AG04450 (cell line): ENCODE data around the gene SLC11A2. TPM values are rescaled to one million over a fixed set of nuclear protein-coding genes. Genes with fewer than 3 reads are reported as not detected.
"Not testable (repeated sequence)": the region's sequence is repeated elsewhere in the genome, so short reads cannot be mapped to it uniquely, and the experiment has no call there.

Experiments
- CTCF ChIA-PET: fragments of 300-600, 350-600 bp; formaldehyde crosslinking; extraction: SDS; loops from one replicate; lab custom pipeline; 2022; ENCODE audit warnings: antibody characterized with exemption, inconsistent platforms; lab: Charles Lee
- POLR2A ChIA-PET: fragments of 350-600 bp; formaldehyde crosslinking; extraction: SDS; loops from one replicate; lab custom pipeline; 2021; ENCODE audit warnings: antibody characterized with exemption, inconsistent platforms; lab: Yijun Ruan, JAX
- DNase-seq: peaks from one replicate; pipeline ENCODE4 v3.0.0-alpha.2; 2011; ENCODE audit warnings: low read depth, low spot score
- H3K27ac ChIP-seq: one replicate; pipeline ENCODE4 v1.5.1; 2012; ENCODE audit warnings: low read depth, low read length, control low read depth
- H3K27me3 ChIP-seq: one replicate; pipeline ENCODE4 v1.6.0; 2012; ENCODE audit warnings: low read length; ENCODE audit not compliant: control insufficient read depth, insufficient read depth
- H3K4me3 ChIP-seq: 2 replicates; pipeline ENCODE4 v1.5.1; 2011; ENCODE audit warnings: mild to moderate bottlenecking, low read depth, low read length, control low read depth
- H3K9me3 ChIP-seq: 2 replicates; pipeline ENCODE4 v1.5.1; 2012; ENCODE audit warnings: low read length; ENCODE audit not compliant: control insufficient read depth, insufficient read depth
- polyA plus RNA-seq: library from polyadenylated mRNA; depleted of rRNA; stranded (reverse); fragments of >200 nt; gene quantifications from 2 replicates; pipeline ENCODE4 v1.2.3, GENCODE V29; 2011
- TF ChIP-seq, protein P1 (sequence below): IDR thresholded peaks from 2 replicates; pipeline ENCODE4 v1.5.1; 2011; ENCODE audit warnings: low read depth, low read length, control low read depth, inconsistent platforms

Gene SLC11A2
- polyA plus RNA-seq, 1 experiment = 91.2 TPM

DNA sequence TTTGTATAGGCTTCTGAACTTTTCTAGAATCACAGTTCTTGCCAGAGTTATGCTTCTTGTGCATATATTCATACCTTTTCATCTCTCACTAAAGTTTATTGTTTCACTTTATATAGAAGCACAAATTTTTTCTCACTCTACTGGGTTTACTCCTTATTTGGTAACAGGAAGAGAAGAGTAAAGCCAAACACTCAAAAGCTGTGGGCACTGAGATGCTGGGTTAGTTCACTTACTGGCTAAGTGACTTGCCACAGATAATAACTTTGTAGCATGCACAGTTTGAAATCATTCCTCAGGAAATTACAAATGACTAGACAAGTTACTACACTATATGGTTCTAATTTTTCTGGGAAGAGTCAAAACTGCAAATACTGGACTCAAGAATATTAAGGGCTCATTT lies 66.1 kb downstream of the SLC11A2 start:
- ChIA-PET POLR2A (no interaction called here), CTCF (interaction anchor here (1.6 to 1.9 kb wide), 2 partner anchors 25 to 27 kb away, joined by 4 to 6 read pairs; no protein-coding TSS in a partner anchor)
- Histone ChIP-seq H3K9me3 (no peaks in the 10 kb centered on the region), H3K27ac (no peak overlapping the region), H3K4me3 (no peak overlapping the region), H3K27me3 (no peaks in the 10 kb centered on the region)
- no peak for DNase-seq
- TF ChIP-seq, protein P1, sequence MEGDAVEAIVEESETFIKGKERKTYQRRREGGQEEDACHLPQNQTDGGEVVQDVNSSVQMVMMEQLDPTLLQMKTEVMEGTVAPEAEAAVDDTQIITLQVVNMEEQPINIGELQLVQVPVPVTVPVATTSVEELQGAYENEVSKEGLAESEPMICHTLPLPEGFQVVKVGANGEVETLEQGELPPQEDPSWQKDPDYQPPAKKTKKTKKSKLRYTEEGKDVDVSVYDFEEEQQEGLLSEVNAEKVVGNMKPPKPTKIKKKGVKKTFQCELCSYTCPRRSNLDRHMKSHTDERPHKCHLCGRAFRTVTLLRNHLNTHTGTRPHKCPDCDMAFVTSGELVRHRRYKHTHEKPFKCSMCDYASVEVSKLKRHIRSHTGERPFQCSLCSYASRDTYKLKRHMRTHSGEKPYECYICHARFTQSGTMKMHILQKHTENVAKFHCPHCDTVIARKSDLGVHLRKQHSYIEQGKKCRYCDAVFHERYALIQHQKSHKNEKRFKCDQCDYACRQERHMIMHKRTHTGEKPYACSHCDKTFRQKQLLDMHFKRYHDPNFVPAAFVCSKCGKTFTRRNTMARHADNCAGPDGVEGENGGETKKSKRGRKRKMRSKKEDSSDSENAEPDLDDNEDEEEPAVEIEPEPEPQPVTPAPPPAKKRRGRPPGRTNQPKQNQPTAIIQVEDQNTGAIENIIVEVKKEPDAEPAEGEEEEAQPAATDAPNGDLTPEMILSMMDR = no peak

DNA sequence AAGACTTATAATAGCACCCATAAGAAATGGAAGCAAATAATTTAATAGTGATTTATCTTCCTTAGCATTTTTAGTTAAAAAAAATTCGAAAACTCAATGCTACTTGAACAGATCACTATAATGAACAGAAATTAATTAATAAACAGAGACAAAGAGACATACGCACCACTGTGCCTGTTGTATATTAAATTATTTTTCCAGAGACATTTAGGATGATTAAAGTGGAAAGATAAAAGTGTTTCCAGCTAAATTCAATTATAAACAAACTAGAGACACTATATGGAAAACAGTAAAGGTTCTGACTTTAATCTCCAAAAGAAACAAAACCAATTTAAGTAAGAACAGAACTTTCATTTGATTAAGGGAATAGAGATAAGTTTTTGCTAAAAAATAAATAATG lies 70.5 kb downstream of the SLC11A2 start:
- ChIA-PET POLR2A (no interaction called here), CTCF (no interaction called here)
- no peaks in the 10 kb centered on the region; the same call in 1 of the 2 replicates for H3K9me3 ChIP-seq
- TF ChIP-seq, protein P1 = no peak
- H3K27me3 ChIP-seq = no peaks in the 10 kb centered on the region
- DNase-seq = no peak
- H3K27ac ChIP-seq = no peak overlapping the region
- no peak overlapping the region for H3K4me3 ChIP-seq

DNA sequence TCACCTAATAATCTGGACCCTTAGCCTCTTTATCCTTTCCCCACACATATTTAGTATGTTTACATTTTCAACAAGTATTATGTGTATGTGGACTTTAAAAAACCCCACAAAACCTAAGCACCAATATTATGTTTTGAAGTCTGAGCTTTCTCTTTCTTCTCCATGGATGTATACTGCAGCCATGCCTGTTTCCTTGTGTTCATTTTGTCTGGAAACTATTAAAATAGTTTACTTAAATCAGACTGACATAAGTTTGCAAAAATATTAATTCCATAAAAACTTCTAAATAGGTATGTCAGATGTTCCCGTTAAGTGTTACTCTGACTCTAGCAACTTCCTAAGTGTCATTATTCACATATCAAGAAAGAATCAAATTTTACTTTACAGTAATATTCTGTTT lies 70.9 kb downstream of the SLC11A2 start:
- ChIA-PET CTCF (no interaction called here), POLR2A (no interaction called here)
- Histone ChIP-seq H3K4me3 (no peak overlapping the region), H3K27ac (no peak overlapping the region), H3K9me3 (no peaks in the 10 kb centered on the region; the same call in 1 of the 2 replicates), H3K27me3 (no peaks in the 10 kb centered on the region)
- DNase-seq = no peak
- TF ChIP-seq, protein P1 = no peak

DNA sequence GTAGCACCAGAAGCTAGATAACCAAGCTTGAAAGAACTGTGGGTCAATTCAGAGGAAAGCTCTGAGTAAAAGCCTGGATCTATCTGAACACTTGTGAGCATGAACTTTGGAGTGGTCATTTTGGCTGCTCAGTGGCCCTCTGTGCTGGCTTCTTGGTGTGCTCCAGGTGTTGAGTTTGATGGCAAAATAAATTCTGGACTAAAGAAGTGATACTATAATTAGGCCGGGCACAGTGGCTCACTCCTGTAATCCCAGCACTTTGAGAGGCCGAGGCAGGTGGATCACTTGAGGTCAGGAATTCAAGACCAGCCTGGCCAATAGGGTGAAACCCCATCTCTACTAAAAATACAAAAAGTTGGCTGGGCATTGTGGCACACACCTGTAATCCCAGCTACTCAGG lies 71.4 kb downstream of the SLC11A2 start:
- H3K4me3 ChIP-seq, DNase-seq, H3K9me3 ChIP-seq, CTCF ChIA-PET, H3K27ac ChIP-seq, H3K27me3 ChIP-seq, POLR2A ChIA-PET: not testable (repeated sequence)

DNA sequence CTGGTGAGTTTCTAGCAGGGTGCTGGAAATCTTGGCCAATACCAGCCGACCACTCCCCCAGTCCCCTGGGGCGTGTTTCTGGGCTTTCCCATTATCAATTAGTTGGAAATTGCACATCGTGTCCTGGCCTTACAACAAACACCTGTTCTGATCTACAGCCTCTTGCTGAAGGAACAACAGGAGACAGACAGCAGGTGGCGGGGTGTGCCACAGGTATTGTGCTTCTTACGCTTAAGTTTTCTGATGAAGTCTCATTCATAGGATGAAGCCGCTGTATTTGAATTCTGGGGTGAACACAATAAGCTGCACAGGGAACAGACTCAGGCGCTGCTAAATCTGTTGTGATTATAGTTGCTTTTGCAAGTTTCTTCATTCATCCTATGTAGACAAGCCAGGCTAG lies 73.1 kb downstream of the SLC11A2 start:
- POLR2A ChIA-PET = no interaction called here
- Histone ChIP-seq H3K4me3 (no peak overlapping the region), H3K9me3 (no peaks in the 10 kb centered on the region; the same call in 1 of the 2 replicates), H3K27me3 (no peaks in the 10 kb centered on the region), H3K27ac (peak overlapping the region; percentile 39)
- DNase-seq = no peak
- TF ChIP-seq, protein P1 = no peak
- CTCF ChIA-PET = no interaction called here
